ENCODE measurements around the gene IL17REL. TPM values are rescaled to one million over a fixed set of nuclear protein-coding genes. Genes with fewer than 3 reads are reported as not detected.
"Not testable (repeated sequence)": the region's sequence is repeated elsewhere in the genome, so short reads cannot be mapped to it uniquely, and the experiment has no call there.

The IL17REL gene
- polyA plus RNA-seq, 4 donors, result 0.06 TPM; not detected in 3

DNA sequence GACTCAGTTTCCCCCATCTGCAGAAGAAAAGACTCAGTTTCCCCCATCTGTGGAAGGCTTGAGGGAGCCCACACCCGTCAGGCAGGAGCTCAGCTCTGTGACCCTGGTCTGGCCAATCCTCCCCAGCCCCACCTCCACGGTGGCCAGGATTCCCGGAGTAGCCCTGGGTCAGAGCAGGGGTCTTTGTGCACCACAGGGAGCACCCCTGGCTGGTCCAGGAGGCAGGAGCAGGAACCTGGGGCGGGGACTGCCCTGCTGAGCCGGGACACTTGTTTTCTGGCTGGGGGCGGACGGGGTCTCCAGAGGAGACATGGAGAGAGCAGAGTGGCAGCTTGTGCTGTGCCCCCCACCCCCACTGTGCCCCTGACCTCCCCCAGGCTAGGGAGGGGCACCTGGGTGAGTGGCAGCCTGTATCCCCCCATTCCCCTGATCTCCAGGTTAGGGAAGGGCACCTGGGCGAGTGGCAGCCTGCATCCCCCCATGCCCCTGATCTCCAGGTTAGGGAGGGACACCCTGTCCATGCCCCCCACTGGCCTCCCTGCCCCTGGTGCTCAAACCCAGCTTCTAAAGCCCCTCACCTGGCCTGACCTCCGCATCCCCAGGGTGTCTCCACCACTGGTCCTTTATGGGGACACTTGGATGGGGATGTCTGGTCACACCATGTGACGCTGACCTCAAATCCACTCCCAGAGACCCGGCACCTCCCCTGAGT lies 18.8 kb downstream of the IL17REL start:
- no peak for DNase-seq (ENCODE audit: low read depth in 4 of 4, low spot score in 2 of 4)

DNA sequence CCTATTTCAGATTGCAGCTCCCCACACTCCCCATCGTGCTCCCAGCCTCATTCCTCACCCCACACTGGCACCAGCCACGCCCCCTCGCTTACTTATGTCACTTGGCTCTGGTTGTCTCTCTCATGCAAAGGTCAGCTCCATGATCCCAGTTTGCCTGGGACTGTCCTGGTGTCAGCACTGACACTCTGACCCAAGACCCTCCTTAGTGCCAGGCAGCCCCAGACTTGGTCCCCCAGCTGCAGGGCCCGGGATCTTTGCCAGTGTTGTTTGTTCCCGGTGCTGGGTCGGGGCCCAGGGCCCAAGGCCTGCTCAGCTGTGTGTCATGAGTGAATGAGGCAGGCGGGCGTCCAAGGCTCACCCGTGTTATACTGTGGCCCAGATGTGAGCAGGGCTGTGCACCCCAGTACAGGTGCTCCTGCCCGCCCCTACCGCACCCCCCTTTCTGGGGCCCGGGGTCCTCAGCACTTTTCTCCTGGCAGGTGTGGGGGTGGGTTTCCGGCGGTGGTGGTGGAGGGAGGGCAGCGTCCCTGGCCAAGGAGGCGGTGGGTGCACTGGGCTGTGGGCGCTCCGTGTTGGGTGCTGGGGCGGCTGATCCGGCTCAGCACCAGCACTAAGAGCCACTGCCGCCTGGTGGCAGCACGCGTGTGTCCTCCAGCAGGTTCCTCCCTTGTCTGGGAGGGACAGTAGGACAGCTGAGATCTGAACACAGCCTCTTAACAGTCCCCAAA lies 19.5 kb downstream of the IL17REL start:
- DNase-seq (ENCODE audit: low read depth in 4 of 4, low spot score in 2 of 4), result no peak

- DNase-seq (ENCODE audit: low read depth in 4 of 4, low spot score in 2 of 4), result no peak
Measured at GRCh38 chr22:49991907-49992533, 20.5 kb downstream of the IL17REL start.

- DNase-seq (ENCODE audit: low read depth in 4 of 4, low spot score in 2 of 4), result no peak
Measured at GRCh38 chr22:49991167-49991566, 21.4 kb downstream of the IL17REL start.

DNA sequence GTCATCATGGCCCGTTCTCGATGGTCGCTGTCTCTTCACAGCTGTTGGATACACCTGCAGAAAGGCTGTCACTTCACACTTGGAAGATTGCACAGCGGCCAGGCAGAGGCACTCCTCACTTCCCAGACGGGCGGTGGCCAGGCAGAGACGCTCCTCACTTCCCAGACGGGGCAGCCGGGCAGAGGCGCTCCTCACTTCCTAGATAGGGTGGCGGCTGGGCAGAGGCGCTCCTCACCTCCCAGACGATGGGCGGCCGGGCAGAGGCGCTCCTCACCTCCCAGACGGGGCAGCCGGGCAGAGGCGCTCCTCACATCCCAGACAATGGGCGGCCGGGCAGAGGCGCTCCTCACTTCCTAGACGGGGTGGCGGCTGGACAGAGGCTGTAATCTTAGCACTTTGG lies 22.7 kb downstream of the IL17REL start:
- not testable (repeated sequence) for DNase-seq (ENCODE audit: low read depth in 4 of 4, low spot score in 2 of 4)

GRCh38 chr22:49986325-49986724 lies 26.2 kb downstream of the IL17REL start:
- no peak for DNase-seq (ENCODE audit: low read depth in 4 of 4, low spot score in 2 of 4)

DNA sequence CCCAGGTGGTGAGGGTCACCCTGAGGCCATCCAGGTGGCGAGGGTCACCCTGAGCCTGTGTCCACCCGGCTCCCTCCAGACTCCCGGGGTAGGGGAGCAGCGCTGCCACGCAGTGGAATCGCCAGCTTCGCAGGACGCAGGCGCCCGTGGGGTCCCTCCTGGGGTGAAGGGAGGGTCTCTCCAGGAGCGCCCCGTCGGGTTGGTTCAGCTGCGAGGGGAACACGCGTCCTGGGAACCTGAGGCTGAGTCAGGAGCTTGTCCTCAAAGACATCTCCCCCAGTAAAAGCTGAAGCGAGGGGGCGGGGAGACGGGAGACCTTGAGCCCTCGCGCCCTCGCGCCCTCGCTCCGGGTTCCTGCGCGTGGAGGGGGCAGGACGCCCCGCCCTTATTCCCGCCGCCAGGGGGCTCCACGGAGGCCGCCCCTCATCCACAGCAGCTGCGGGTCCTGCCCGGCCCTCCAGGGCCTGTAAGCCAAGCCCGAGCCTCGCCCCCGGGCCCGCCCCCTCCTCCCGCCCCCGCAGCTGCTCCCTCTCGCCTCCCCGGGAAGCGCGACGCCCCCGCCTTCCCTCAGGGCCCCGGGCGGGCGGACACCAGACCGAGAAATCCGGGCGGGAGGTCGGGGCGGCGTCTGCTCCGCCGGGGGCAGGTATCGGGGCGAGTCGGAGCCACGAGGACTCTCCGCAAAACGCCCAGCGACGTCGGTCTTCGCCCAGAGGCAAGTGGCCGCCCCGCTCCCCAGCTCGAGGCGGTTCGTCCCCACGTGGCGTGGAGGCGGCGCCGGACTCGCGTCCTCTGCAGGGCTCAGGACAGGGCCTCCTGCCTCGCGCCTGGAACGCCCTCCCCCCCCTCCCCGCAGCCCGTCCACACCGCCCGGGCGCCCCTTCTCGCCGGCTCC lies 29.2 kb downstream of the IL17REL start:
- no peak for DNase-seq (ENCODE audit: low read depth in 4 of 4, low spot score in 2 of 4)

DNA sequence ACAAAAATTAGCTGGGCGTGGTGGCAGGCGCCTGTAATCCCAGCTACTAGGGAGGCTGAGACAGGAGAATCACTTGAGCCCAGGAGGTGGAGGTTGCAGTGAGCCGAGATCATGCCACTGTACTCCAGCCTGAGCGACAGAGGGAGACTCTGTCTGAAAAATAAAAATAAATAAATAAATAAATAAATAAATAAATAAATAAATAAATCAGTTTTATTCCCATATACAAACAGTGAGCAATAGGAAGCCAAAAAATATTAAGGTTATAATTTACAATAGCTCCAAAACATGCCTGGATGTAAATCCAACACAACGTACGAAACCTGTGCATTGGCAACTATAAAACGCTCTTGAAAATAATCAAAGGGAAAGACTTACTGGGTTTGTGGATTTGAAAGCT lies 30.8 kb downstream of the IL17REL start:
- DNase-seq (ENCODE audit: low read depth in 4 of 4, low spot score in 2 of 4), result not testable (repeated sequence)

GRCh38 chr22:49979587-49980264 lies 32.8 kb downstream of the IL17REL start:
- no peak for DNase-seq (ENCODE audit: low read depth in 4 of 4, low spot score in 2 of 4)

GRCh38 chr22:49977578-49977977 lies 35.0 kb downstream of the IL17REL start:
- DNase-seq (ENCODE audit: low read depth in 4 of 4, low spot score in 2 of 4), result no peak

DNA sequence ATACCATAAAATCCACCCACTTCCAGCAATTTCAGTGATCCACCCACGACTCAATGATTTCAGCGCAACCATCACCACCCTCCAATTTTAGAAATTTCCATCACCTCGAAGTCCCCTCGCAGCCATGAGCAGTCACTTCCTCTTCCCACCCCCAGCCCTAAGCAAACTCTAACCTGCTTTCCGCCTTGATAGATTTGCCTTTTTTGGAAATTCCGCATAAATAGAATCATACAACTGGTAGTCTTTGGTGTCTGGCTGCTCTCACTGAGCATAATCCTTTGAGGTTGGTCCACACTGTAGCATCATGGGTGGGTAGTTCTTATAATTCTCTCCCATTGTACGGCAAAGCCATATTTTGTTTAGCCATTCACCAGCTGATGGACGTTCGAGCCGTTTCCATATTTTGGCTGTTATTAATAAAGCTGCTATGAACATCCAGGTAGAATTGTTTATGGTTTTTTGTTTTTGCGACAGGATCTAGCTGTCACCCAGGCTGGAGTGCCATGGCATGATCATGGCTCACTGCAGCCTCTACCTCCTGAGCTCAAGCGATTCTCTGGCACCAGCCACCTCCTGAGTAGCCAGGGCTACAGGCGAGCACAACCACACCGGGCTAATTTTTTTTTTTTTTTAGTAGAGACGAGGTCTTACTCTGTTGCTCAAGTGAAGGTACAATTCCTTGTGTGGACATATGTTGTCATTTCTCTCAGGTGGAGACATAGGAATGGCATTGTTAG lies 36.0 kb downstream of the IL17REL start:
- DNase-seq (ENCODE audit: low read depth in 4 of 4, low spot score in 2 of 4), result no peak

DNA sequence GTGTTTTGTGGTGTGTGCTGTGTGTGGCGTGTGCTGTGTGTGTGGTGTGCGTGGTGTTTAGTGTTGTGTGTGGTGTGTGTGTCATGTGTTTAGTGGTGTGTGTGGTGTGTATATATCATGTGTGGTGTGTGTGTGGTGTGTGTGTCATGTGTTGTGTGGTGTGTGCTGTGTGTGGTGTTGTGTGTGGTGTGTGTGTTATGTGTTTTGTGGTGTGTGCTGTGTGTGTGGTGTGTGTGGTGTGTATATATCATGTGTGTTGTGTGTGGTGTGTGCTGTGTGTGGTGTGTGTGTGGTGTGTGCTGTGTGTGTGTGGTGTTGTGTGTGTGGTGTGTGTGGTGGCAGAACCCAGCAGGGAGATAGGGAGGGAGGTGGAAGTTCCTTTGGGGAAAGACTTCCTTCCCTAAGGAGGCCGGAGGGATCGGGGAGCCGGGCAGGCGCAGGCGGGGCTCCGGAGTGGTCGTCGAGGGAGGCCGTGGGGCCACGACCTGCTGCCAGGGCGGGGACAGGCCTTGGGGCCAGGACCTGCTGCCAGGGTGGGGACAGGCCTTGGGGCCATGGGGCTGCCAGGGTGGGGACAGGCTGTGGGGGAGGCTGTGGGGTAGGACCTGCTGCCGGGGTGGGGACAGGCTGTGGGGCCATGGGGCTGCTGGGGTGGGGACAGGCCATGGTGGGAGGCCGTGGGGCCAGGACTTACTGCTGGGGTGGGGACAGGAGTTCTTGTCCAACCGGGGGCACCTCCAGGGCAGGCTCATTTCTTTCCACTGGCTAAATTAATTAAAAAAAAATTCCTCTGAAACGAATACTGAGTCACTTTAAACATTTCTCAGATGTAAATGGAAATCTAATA lies 36.8 kb downstream of the IL17REL start:
- no peak for DNase-seq (ENCODE audit: low read depth in 4 of 4, low spot score in 2 of 4)

DNA sequence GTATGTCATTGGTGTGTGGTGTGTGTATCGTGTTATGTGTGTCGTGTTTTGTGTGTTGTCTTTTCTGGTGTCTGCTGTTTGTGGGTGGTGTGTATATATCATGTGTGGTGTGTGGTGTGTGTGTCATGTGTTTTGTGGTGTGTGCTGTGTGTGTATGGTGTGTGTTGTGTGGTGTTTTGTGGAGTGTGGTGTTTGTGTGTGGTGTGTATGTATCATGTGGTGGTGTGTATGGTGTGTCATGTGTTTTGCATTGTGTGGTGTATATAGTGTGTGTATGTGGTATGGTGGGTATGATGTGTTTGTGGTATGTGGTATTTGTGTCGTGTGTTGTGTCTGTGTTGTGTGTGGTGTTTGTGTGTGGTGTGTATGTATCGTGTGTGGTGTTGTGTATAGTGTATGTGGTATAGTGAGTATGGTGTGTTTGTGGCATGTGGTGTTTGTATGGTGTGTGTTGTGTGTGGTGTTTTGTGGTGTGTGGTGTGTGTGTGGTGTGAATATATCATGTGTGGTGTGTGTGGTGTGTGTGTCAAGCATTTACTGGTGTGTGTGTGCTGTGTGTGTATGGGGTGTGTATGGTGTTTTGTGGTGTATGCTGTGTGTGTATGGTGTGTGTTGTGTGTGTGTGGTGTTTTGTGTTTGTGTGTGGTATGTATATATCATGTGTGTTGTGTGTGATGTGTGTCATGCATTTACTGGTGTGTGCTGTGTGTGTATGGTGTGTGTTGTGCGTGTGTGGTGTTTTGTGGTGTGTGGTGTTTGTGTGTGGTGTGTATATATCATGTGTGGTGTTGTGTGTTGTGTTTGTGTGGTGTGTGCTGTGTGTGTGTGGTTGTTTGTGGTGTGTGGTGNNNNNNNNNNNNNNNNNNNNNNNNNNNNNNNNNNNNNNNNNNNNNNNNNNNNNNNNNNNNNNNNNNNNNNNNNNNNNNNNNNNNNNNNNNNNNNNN lies 39.3 kb downstream of the IL17REL start:
- no peak for DNase-seq (ENCODE audit: low read depth in 4 of 4, low spot score in 2 of 4)

DNA sequence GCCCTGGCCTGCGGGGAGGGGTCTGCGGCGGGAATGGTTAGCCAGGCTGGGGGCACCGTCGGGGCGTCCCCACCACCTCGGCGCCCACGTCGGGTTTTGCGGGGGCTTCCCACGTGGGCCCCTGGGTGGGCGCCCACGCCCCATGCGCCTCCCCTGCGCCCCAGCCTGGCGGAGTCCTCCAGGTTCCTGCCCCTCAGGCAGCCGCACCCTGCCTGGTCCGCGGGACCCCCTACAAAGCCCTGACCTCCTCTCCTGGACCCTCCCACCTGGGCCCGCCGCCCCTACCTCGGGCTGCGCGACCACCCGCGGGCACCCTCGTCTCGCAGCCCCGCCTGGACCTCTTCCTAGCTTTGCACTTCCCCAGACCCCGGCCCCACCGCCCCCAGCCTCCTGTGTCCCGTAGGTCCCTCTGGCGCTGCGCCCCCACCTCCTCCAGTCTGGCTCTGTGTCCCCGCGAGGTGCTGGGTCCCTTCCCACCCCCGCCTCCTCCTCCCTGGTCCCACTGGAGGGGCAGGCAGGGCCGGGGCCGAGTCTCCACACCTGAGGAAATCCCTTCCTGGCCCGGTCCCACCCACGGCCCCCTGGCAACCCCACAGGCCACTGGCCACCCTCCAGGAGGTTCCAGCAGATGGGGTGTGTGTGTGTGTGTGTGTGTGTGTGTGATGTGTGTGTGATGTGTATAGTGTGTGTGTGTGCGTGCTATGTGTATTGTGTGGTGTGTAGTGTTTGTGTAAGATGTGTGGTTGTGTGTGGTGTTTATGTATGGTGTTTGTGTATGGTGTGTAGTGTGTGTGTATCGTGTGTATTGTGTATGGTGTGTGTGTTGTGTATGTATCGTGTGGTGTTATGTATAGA lies 40.2 kb downstream of the IL17REL start:
- DNase-seq (ENCODE audit: low read depth in 4 of 4, low spot score in 2 of 4), result no peak

DNA sequence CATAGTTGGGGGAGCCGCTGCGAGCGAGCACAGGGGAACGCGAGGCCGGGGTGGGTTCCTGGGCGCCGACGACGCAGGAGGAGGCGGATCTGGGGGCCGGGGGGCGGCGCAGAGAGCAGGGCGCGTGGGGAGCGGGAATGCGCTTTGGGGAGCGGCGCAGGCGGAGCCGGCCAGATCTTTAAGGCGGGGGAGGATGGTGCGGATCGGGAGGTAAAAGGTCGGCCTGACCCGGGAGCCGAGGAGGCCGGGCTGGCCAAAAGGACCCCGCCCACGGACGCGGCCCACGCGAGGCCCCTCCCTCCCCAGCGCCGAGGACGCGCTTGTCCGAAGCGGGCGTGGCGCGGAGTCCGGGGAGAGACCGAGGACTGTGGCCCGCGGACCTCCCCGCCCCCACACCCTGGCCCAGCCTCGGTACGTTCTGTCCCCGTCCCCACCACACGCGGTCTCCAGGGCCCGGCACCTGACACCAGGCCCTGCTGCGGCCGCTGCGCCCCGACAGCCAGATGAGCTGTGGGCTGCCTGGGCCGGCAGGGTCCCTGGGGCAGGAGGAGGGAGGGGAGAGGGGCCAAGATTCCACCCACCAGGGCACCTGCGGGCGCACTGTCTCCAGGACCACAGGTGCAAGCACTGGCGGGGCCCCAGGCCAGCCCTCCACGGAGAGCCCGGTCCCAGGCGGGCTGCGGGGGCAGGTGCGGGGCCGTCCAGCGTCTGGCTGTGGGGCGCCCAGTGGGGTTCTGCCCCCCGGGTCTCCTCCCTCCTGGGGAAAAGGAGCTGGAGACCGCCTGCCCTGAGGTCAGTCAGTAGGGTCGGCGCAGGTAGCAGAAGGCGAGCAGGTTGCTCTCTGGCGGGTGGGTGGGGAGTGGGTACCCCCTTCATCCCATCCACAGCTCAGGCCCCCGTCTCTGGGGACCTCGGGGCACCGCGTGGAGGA lies 41.1 kb downstream of the IL17REL start:
- no peak for DNase-seq (ENCODE audit: low read depth in 4 of 4, low spot score in 2 of 4)

All from left renal cortex interstitium (tissue), 4 donors.